Neuronal stem cell (in vitro differentiated cells): ENCODE measurements around the gene TIAM2. TPM values are rescaled to one million over a fixed set of nuclear protein-coding genes. Genes with fewer than 3 reads are reported as not detected.

ENCODE experiments used
- DNase-seq: peaks from one replicate; pipeline ENCODE4 v3.0.0-alpha.2; 2013; ENCODE audit warnings: low spot score
- H2AFZ ChIP-seq: one replicate; pipeline ENCODE4 v1.6.1; 2013; ENCODE audit warnings: mild to moderate bottlenecking, low read length, inconsistent platforms
- H2AK5ac ChIP-seq: 2 replicates; pipeline ENCODE4 v1.6.1; 2013; ENCODE audit warnings: low read depth, mild to moderate bottlenecking, inconsistent platforms, low read length, moderate library complexity, mixed read lengths
- H2BK120ac ChIP-seq: 2 replicates; pipeline ENCODE4 v1.6.1; 2013; ENCODE audit warnings: low read depth, mild to moderate bottlenecking, inconsistent platforms, low read length, moderate library complexity, mixed read lengths
- H2BK12ac ChIP-seq: one replicate; pipeline ENCODE4 v1.6.1; 2013; ENCODE audit warnings: low read length, inconsistent platforms
- H2BK15ac ChIP-seq: 2 replicates; pipeline ENCODE4 v1.6.1; 2013; ENCODE audit warnings: mild to moderate bottlenecking, low read length, inconsistent platforms, mixed read lengths
- H2BK5ac ChIP-seq: one replicate; pipeline ENCODE4 v1.6.1; 2013; ENCODE audit warnings: inconsistent platforms, mild to moderate bottlenecking, low read length, moderate library complexity
- H3K14ac ChIP-seq: one replicate; pipeline ENCODE4 v1.6.1; 2013; ENCODE audit warnings: low read length, inconsistent platforms
- H3K18ac ChIP-seq: 2 replicates; pipeline ENCODE4 v1.6.1; 2013; ENCODE audit warnings: low read length, inconsistent platforms
- H3K23ac ChIP-seq: 2 replicates; pipeline ENCODE4 v1.6.1; 2013; ENCODE audit warnings: low read depth, mild to moderate bottlenecking, mixed read lengths, low read length, inconsistent platforms; ENCODE audit not compliant: poor library complexity
- H3K27ac ChIP-seq: replicated peaks from 3 replicates; pipeline ENCODE4 v1.5.1; 2013; ENCODE audit warnings: low read length, inconsistent platforms
- H3K27me3 ChIP-seq, 3 experiments: 2 replicates each; pipeline ENCODE4 v1.6.1; 2013; ENCODE audit warnings: low read length in 3 of 3, mild to moderate bottlenecking in 2 of 3, inconsistent platforms in 1 of 3, low read depth in 1 of 3, mixed read lengths in 1 of 3, moderate library complexity in 1 of 3; ENCODE audit not compliant: control insufficient read depth in 3 of 3, insufficient read depth in 3 of 3
- H3K36me3 ChIP-seq, 2 donors: replicated peaks in 1 of 2; 2 replicates each; pipeline ENCODE4 v1.6.1; 2013; ENCODE audit warnings: low read length in 2 of 2; ENCODE audit not compliant: control insufficient read depth in 2 of 2, insufficient read depth in 2 of 2
- H3K4ac ChIP-seq: 2 replicates; pipeline ENCODE4 v1.6.1; 2013; ENCODE audit warnings: inconsistent platforms, mild to moderate bottlenecking, low read length, moderate library complexity
- H3K4me1 ChIP-seq, 2 donors: 1 replicate in 1 of 2; 2 replicates in 1 of 2; pipeline ENCODE4 v1.6.1; 2013; ENCODE audit warnings: low read length in 2 of 2, low read depth in 1 of 2; ENCODE audit not compliant: control insufficient read depth in 2 of 2, insufficient read depth in 1 of 2
- H3K4me2 ChIP-seq: one replicate; pipeline ENCODE4 v1.6.1; 2013; ENCODE audit warnings: mild to moderate bottlenecking, low read length, inconsistent platforms; ENCODE audit not compliant: insufficient read depth, poor library complexity, severe bottlenecking
- H3K4me3 ChIP-seq, 2 donors: 2 replicates each; pipeline ENCODE4 v1.5.1; 2013; ENCODE audit warnings: low read length in 2 of 2, mild to moderate bottlenecking in 2 of 2, inconsistent platforms in 1 of 2, moderate library complexity in 1 of 2
- H3K79me1 ChIP-seq: one replicate; pipeline ENCODE4 v1.6.1; 2013; ENCODE audit warnings: low read depth, mild to moderate bottlenecking, inconsistent platforms, low read length, moderate library complexity
- H3K9ac ChIP-seq: one replicate; pipeline ENCODE4 v1.6.1; 2013; ENCODE audit warnings: mild to moderate bottlenecking, low read depth, low read length, inconsistent platforms; ENCODE audit not compliant: poor library complexity
- H3K9me3 ChIP-seq, 2 donors: replicated peaks in 1 of 2; 2 replicates each; pipeline versions ENCODE3 to v1.6.1; 2013; ENCODE audit warnings: low read length in 2 of 2, mild to moderate bottlenecking in 2 of 2, inconsistent platforms in 1 of 2, low read depth in 1 of 2, mixed read lengths in 1 of 2, moderate library complexity in 1 of 2; ENCODE audit not compliant: control insufficient read depth in 2 of 2, insufficient read depth in 1 of 2
- H4K8ac ChIP-seq: one replicate; pipeline ENCODE4 v1.6.1; 2013; ENCODE audit warnings: low read depth, mild to moderate bottlenecking, inconsistent platforms, low read length, moderate library complexity
- H4K91ac ChIP-seq: one replicate; pipeline ENCODE4 v1.6.1; 2013; ENCODE audit warnings: low read length, low read depth, mild to moderate bottlenecking, inconsistent platforms; ENCODE audit not compliant: poor library complexity
- WGBS, 2 donors: extraction: QIAGEN DNeasy Blood & Tissue Kit; methylation state at CpG; one replicate each; pipeline ENCODE4 v1.1.7; 2013; ENCODE audit warnings: missing lambda C conversion rate in 2 of 2, mixed read lengths in 1 of 2; ENCODE audit not compliant: insufficient read length in 2 of 2, insufficient replicate concordance in 1 of 2; ENCODE audit errors: extremely low coverage in 2 of 2; 5-methylcytosine and 5-hydroxymethylcytosine counted together
- polyA plus RNA-seq, 2 experiments: library from polyadenylated mRNA; stranded (reverse); fragments of 200-250 nt; gene quantifications; one replicate each; pipeline ENCODE4 v1.2.3, GENCODE V29; 2013

Gene TIAM2
- 10.2 TPM for polyA plus RNA-seq (2013, experiment 1 of 2)
- 10.7 TPM for polyA plus RNA-seq (2013, experiment 2 of 2)

- Histone ChIP-seq H2BK120ac (peak within 1 kb of the TSS; percentile 72), H2BK12ac (peak within 1 kb of the TSS; percentile 63), H3K14ac (peak within 1 kb of the TSS; percentile 82), H3K36me3 (no peaks in the 10 kb centered on the region), H3K18ac (peak within 1 kb of the TSS; percentile 99), H2AFZ (peak within 1 kb of the TSS; percentile 99), H3K9me3 (no peaks in the 10 kb centered on the region), H2AK5ac (peak within 1 kb of the TSS; percentile 95), H3K4me1 (peaks cover 5 to 10% of the 10 kb centered on the region in 2 donors), H3K9ac (peak within 1 kb of the TSS; percentile 91), H3K4ac (no peak within 1 kb of the TSS), H3K23ac (peak within 1 kb of the TSS; percentile 65), H4K91ac (no peak within 1 kb of the TSS), H3K79me1 (peaks cover 6% of the 10 kb centered on the region), H3K27ac (no peak within 1 kb of the TSS), H3K4me3 (peak within 1 kb of the TSS; percentile 72 to 91), H3K4me2 (peak within 1 kb of the TSS; percentile 95), H2BK15ac (peak within 1 kb of the TSS; percentile 85), H3K27me3 (peaks cover 0 to 2% (median 0%) of the 10 kb centered on the region in 3 experiments), H4K8ac (peak within 1 kb of the TSS; percentile 43), H2BK5ac (peak within 1 kb of the TSS; percentile 53)
- WGBS, 2 donors = no CpG with 5 or more reads among the region's 102 CpGs
- DNase-seq = peak; percentile 62
Observed at GRCh38 chr6:154995254-154996015, at the start of gene TIAM2. Gene TIAM2 (plus strand): TSS chr6:154995315. CDS start chr6:155129224, 133,909 bp downstream.

GRCh38 chr6:154950979-154951344 lies 44.2 kb upstream of the TIAM2 start:
- H3K36me3 ChIP-seq = peaks cover 6% of the 10 kb centered on the region in 2 donors
- no peak overlapping the region for H2BK15ac ChIP-seq
- no peak overlapping the region for H3K18ac ChIP-seq
- no peaks in the 10 kb centered on the region for H3K79me1 ChIP-seq
- H4K8ac ChIP-seq = no peak overlapping the region
- H3K23ac ChIP-seq = no peak overlapping the region
- no peak overlapping the region for H2BK12ac ChIP-seq
- H3K9ac ChIP-seq = no peak overlapping the region
- H2BK120ac ChIP-seq = no peak overlapping the region
- H2BK5ac ChIP-seq = no peak overlapping the region
- no peak overlapping the region for H4K91ac ChIP-seq
- H3K9me3 ChIP-seq = peaks cover 2 to 6% of the 10 kb centered on the region in 2 donors
- H3K14ac ChIP-seq = peak overlapping the region; percentile 41
- H3K4me1 ChIP-seq = no peaks in the 10 kb centered on the region
- no peak for DNase-seq
- H3K27me3 ChIP-seq = no peaks in the 10 kb centered on the region
- H3K4me3 ChIP-seq = no peak overlapping the region
- no peak overlapping the region for H2AFZ ChIP-seq
- no peak overlapping the region for H2AK5ac ChIP-seq
- H3K27ac ChIP-seq = no peak overlapping the region
- no peak overlapping the region for H3K4ac ChIP-seq
- WGBS, 2 donors = no CpG with 5 or more reads among the region's 7 CpGs
- no peak overlapping the region for H3K4me2 ChIP-seq

GRCh38 chr6:154951345-154952200 lies 43.5 kb upstream of the TIAM2 start:
- Histone ChIP-seq H3K27ac (no peak overlapping the region), H2BK5ac (no peak overlapping the region), H3K4ac (no peak overlapping the region), H3K79me1 (no peaks in the 10 kb centered on the region), H2BK15ac (no peak overlapping the region), H2BK120ac (no peak overlapping the region), H3K4me1 (no peaks in the 10 kb centered on the region), H3K23ac (no peak overlapping the region), H3K9ac (no peak overlapping the region), H3K4me2 (no peak overlapping the region), H2AK5ac (no peak overlapping the region), H3K4me3 (no peak overlapping the region), H3K14ac (no peak overlapping the region), H4K91ac (no peak overlapping the region), H4K8ac (no peak overlapping the region), H2AFZ (no peak overlapping the region), H3K36me3 (peaks cover 6% of the 10 kb centered on the region in 2 donors), H2BK12ac (no peak overlapping the region), H3K27me3 (no peaks in the 10 kb centered on the region), H3K9me3 (peaks cover 2 to 6% of the 10 kb centered on the region in 2 donors), H3K18ac (no peak overlapping the region)
- no peak for DNase-seq
- no CpG with 5 or more reads among the region's 10 CpGs for WGBS, 2 donors

GRCh38 chr6:154953644-154954043 lies 41.5 kb upstream of the TIAM2 start:
- Histone ChIP-seq H3K27ac (no peak overlapping the region), H2AK5ac (no peak overlapping the region), H3K9ac (no peak overlapping the region), H2BK5ac (no peak overlapping the region), H3K23ac (no peak overlapping the region), H3K4me3 (no peak overlapping the region), H2AFZ (no peak overlapping the region), H4K91ac (no peak overlapping the region), H3K4ac (no peak overlapping the region), H3K4me1 (no peaks in the 10 kb centered on the region), H4K8ac (no peak overlapping the region), H2BK12ac (no peak overlapping the region), H2BK15ac (no peak overlapping the region), H3K79me1 (no peaks in the 10 kb centered on the region), H3K9me3 (peaks cover 2 to 6% of the 10 kb centered on the region in 2 donors), H3K4me2 (no peak overlapping the region), H3K18ac (no peak overlapping the region), H3K27me3 (no peaks in the 10 kb centered on the region), H3K14ac (no peak overlapping the region), H2BK120ac (no peak overlapping the region), H3K36me3 (peaks cover 6% of the 10 kb centered on the region in 2 donors)
- WGBS, 2 donors = no CpG with 5 or more reads among the region's 11 CpGs
- DNase-seq = no peak
